Neural progenitor cell (in vitro differentiated cells): Measurements from ENCODE around the gene PCGF3.

Source experiments
- CTCF ChIP-seq: fragments of 200-600 bp; sonication (generic); IDR thresholded peaks from 2 replicates; pipeline ENCODE4 v1.5.1; 2017; ENCODE audit warnings: antibody characterized with exemption, mild to moderate bottlenecking
- EZH2 ChIP-seq: fragments of 200-600 bp; sonication (generic); IDR thresholded peaks from 2 replicates; pipeline ENCODE4 v1.6.1; 2017; ENCODE audit warnings: antibody characterized with exemption, mild to moderate bottlenecking, moderate library complexity
- EZH2phosphoT487 ChIP-seq: fragments of 200-600 bp; sonication (generic); IDR thresholded peaks from 2 replicates; pipeline ENCODE4 v1.6.1; 2017; ENCODE audit warnings: antibody characterized with exemption

GRCh38 chr4:797066-797465, 91.4 kb downstream of the PCGF3 start:
- TF ChIP-seq CTCF (no peak), EZH2 (no peak), EZH2phosphoT487 (no peak)
